Keratinocyte (primary cell): ENCODE results near the gene KCTD21. TPM values are rescaled to one million over a fixed set of nuclear protein-coding genes. Genes with fewer than 3 reads are reported as not detected.

Experiments
- DNase-seq: peaks from one replicate; pipeline ENCODE4 v3.0.0-alpha.2; 2011; ENCODE audit warnings: low read depth, missing footprints, low spot score
- FAIRE-seq: peaks from 2 replicates; lab custom pipeline; 2011; peaks lifted over from hg19 to GRCh38; lab: Jason Lieb, UNC
- H2AFZ ChIP-seq: 2 replicates; pipeline ENCODE4 v1.6.0; 2012; ENCODE audit warnings: low read length, control low read depth, inconsistent platforms; ENCODE audit not compliant: control insufficient read depth
- H3K27ac ChIP-seq: 2 replicates; pipeline ENCODE4 v1.5.1; 2011; ENCODE audit warnings: low read length; ENCODE audit not compliant: control insufficient read depth, insufficient read depth
- H3K27me3 ChIP-seq: 3 replicates; pipeline ENCODE4 v1.6.0; 2011; ENCODE audit warnings: low read length; ENCODE audit not compliant: control insufficient read depth, insufficient read depth; ENCODE audit errors: extremely low read depth
- H3K36me3 ChIP-seq, 2 experiments: 2 replicates in 1 of 2; 3 replicates in 1 of 2; pipeline ENCODE4 v1.5.1; 2011; ENCODE audit warnings: low read length in 2 of 2, mild to moderate bottlenecking in 1 of 2; ENCODE audit not compliant: control insufficient read depth in 2 of 2, insufficient read depth in 2 of 2; ENCODE audit errors: extremely low read depth in 1 of 2
- H3K4me1 ChIP-seq: 3 replicates; pipeline ENCODE4 v1.5.1; 2011; ENCODE audit warnings: low read length; ENCODE audit not compliant: control insufficient read depth, insufficient read depth; ENCODE audit errors: extremely low read depth
- H3K4me2 ChIP-seq: 3 replicates; pipeline ENCODE4 v1.6.0; 2011; ENCODE audit warnings: low read depth, low read length; ENCODE audit not compliant: control insufficient read depth, insufficient read depth; ENCODE audit errors: extremely low read depth
- H3K4me3 ChIP-seq, 3 experiments: fragments of 200-600 bp in 1 of 3; sonication (generic) in 1 of 3; 2 replicates in 2 of 3; 3 replicates in 1 of 3; pipeline ENCODE4 v1.5.1; 2011 to 2016; ENCODE audit warnings: low read length in 3 of 3, mild to moderate bottlenecking in 3 of 3, control low read depth in 2 of 3, inconsistent platforms in 1 of 3, low read depth in 1 of 3, mixed read lengths in 1 of 3, mixed run types in 1 of 3, moderate library complexity in 1 of 3; ENCODE audit not compliant: control insufficient read depth in 2 of 3, insufficient read depth in 2 of 3; ENCODE audit errors: extremely low read depth in 1 of 3
- H3K79me2 ChIP-seq: 2 replicates; pipeline ENCODE4 v1.6.0; 2012; ENCODE audit warnings: low read length; ENCODE audit not compliant: control insufficient read depth, insufficient read depth
- H3K9ac ChIP-seq: 3 replicates; pipeline ENCODE4 v1.6.0; 2011; ENCODE audit warnings: low read length; ENCODE audit not compliant: control insufficient read depth, insufficient read depth; ENCODE audit errors: extremely low read depth
- H3K9me1 ChIP-seq: 3 replicates; pipeline ENCODE4 v1.6.0; 2011; ENCODE audit warnings: low read length; ENCODE audit not compliant: control insufficient read depth, insufficient read depth; ENCODE audit errors: extremely low read depth
- H3K9me3 ChIP-seq: 2 replicates; pipeline ENCODE4 v1.5.1; 2012; ENCODE audit warnings: low read depth, low read length; ENCODE audit not compliant: control insufficient read depth
- H4K20me1 ChIP-seq: 3 replicates; pipeline ENCODE4 v1.6.0; 2011; ENCODE audit warnings: low read length; ENCODE audit not compliant: control insufficient read depth, insufficient read depth; ENCODE audit errors: extremely low read depth
- CTCF ChIP-seq, 3 experiments: IDR thresholded peaks in 1 of 3; conservative IDR thresholded peaks in 1 of 3; optimal IDR thresholded peaks in 1 of 3; 2 replicates in 2 of 3; 3 replicates in 1 of 3; pipeline versions ENCODE3 to v1.5.1; 2011; ENCODE audit warnings: low read length in 3 of 3, mild to moderate bottlenecking in 3 of 3, moderate library complexity in 2 of 3, control low read depth in 1 of 3, inconsistent platforms in 1 of 3; ENCODE audit not compliant: insufficient read depth in 2 of 3; ENCODE audit errors: extremely low read depth in 1 of 3
- EZH2 ChIP-seq: IDR thresholded peaks from one replicate; pipeline ENCODE4 v1.6.1; 2012; ENCODE audit warnings: inconsistent platforms, mild to moderate bottlenecking, low read length, moderate library complexity
- dilution Hi-C: fragments of 300-500 bp; cut with MboI; formaldehyde crosslinking; loops from one replicate; pipeline ENCODE4 v1.7.0; 2020; ENCODE audit warnings: low sequenced_read_pairs; ENCODE audit not compliant: extremely low pct_ligation_motif_present
- polyA plus RNA-seq, 5 experiments: library from polyadenylated mRNA; depleted of rRNA in 3 of 5; stranded (reverse) in 3 of 5; stranded (forward) in 1 of 5; unstranded in 1 of 5; fragments of >200 nt; gene quantifications; 1 replicate in 1 of 5; 2 replicates in 3 of 5; 3 replicates in 1 of 5; pipeline versions ENCODE4 v1.2.1 to v1.2.3, GENCODE V29; 2011 to 2012; ENCODE audit warnings: missing spikeins in 2 of 5, low read depth in 1 of 5, low replicate concordance in 1 of 5

The KCTD21 gene
- polyA plus RNA-seq, 1 donor (not counting 4 experiments of a cell fraction or from before 2014, with no cell fraction given), result 10.4 TPM

DNA sequence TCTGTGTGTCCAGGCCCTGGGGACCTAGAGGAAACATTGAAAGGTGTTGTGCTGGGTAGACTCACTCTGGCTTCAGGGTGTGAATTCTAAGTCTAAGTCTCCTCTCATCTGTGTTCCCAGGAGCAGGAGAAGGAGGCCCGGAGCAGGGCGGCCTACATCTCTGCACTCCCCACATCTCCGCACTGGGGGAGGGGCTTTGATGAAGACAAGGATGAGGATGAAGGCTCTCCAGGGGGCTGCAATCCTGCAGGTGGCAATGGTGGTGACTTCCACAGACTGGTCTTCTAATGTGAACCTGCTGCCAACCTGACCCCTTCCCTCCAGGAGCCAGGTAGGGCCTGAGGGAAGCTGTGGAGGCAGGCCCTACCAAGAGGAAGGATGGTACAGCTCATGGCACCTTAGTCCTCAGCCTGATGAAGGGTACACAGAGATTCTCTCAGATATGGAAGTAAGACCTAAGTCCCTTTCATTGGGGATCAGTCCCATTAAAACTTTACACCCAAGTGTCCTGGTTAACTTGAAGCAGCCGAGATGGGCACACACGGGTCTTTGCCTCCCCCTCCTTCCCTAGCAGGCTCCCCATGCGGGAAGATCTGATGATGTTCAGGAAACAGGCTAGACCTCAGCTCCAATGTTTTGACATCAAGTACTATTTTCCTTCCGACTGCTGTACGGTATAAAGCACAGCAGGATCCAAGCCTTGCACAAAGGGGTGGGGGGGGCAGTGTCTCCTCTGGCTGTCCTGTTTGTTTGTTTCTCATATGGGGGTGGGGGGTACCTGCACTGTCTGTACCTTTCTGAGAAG is 25.3 kb upstream of the KCTD21 start:
- Histone ChIP-seq H3K36me3 (peaks cover 5 to 18% of the 10 kb centered on the region in 2 experiments), H3K27ac (no peak overlapping the region), H3K4me3 (no peak overlapping the region), H2AFZ (no peak overlapping the region), H3K27me3 (no peaks in the 10 kb centered on the region), H3K79me2 (peaks cover 4% of the 10 kb centered on the region), H3K4me2 (no peak overlapping the region), H3K9me3 (no peaks in the 10 kb centered on the region), H3K9ac (no peak overlapping the region), H3K9me1 (peaks cover 2% of the 10 kb centered on the region), H3K4me1 (peaks cover 4% of the 10 kb centered on the region), H4K20me1 (no peaks in the 10 kb centered on the region)
- FAIRE-seq, result no peak
- TF ChIP-seq EZH2, result no peak
- TF ChIP-seq CTCF (optimal IDR thresholded peaks at IDR 0.05 in 1 of 3, IDR thresholded peaks at IDR 0.05 in 1 of 3, conservative IDR thresholded peaks at IDR 0.05 in 1 of 3; ENCODE audit: extremely low read depth in 1 of 3, insufficient read depth in 2 of 3, low read length in 3 of 3), result no peak
- no peak for DNase-seq
- dilution Hi-C loops, result no loop called here

- H3K27ac ChIP-seq, result no peak overlapping the region
- H3K36me3 ChIP-seq, result peaks cover 5 to 20% of the 10 kb centered on the region in 2 experiments
- H3K4me2 ChIP-seq, result no peak overlapping the region
- no peak for FAIRE-seq
- H3K9ac ChIP-seq, result no peak overlapping the region
- H4K20me1 ChIP-seq, result no peaks in the 10 kb centered on the region
- H3K79me2 ChIP-seq, result peaks cover 4% of the 10 kb centered on the region
- H3K9me1 ChIP-seq, result peaks cover 2% of the 10 kb centered on the region
- peaks cover 4% of the 10 kb centered on the region for H3K4me1 ChIP-seq
- no peak overlapping the region for H2AFZ ChIP-seq
- no peak for TF ChIP-seq EZH2
- TF ChIP-seq CTCF (optimal IDR thresholded peaks at IDR 0.05 in 1 of 3, IDR thresholded peaks at IDR 0.05 in 1 of 3, conservative IDR thresholded peaks at IDR 0.05 in 1 of 3; ENCODE audit: extremely low read depth in 1 of 3, insufficient read depth in 2 of 3, low read length in 3 of 3), result no peak
- no peak for DNase-seq
- H3K9me3 ChIP-seq, result no peaks in the 10 kb centered on the region
- H3K27me3 ChIP-seq, result no peaks in the 10 kb centered on the region
- no peak overlapping the region for H3K4me3 ChIP-seq
- dilution Hi-C loops, result no loop called here
These were observed 24.4 kb upstream of the KCTD21 start for GRCh38 chr11:78212586-78213371.
